IMR-90 (cell line): ENCODE measurements around the gene DOCK2. TPM values are rescaled to one million over a fixed set of nuclear protein-coding genes. Genes with fewer than 3 reads are reported as not detected.

Experiments
- ATAC-seq: fragments of 200-7000 bp; cut with Tn5 transposase; 2 replicates; pipeline ENCODE4 v1.9.1; 2020; ENCODE audit warnings: low read depth, mild to moderate bottlenecking, moderate library complexity
- BruUV-seq: library from RNA; stranded (reverse); fragments of 400-500 nt; replicated peaks from 2 replicates; lab custom pipeline; 2021; lab: Mats Ljungman, UMichigan
- CTCF ChIA-PET: fragments of 300-600 bp; formaldehyde crosslinking; extraction: SDS; loops from one replicate; lab custom pipeline; 2021; ENCODE audit warnings: antibody characterized with exemption; lab: Yijun Ruan, JAX
- POLR2A ChIA-PET: fragments of 300-600 bp; sonication (Branson Sonifier 250); formaldehyde crosslinking; loops from one replicate; lab custom pipeline; 2022; ENCODE audit warnings: antibody characterized with exemption; ENCODE audit not compliant: unreplicated experiment; lab: Charles Lee
- DNase-seq: peaks from one replicate; pipeline ENCODE4 v3.0.0; 2013
- H2AFZ ChIP-seq: replicated peaks from 2 replicates; pipeline ENCODE3; 2013; ENCODE audit warnings: low read length, mild to moderate bottlenecking; ENCODE audit not compliant: poor library complexity
- H2AK5ac ChIP-seq: 2 replicates; pipeline ENCODE4 v1.6.1; 2013; ENCODE audit warnings: low read depth, low read length, inconsistent platforms
- H2AK9ac ChIP-seq: replicated peaks from 2 replicates; pipeline ENCODE3; 2013; ENCODE audit warnings: mild to moderate bottlenecking, low read depth, low read length, moderate library complexity; ENCODE audit not compliant: poor library complexity
- H2BK120ac ChIP-seq: 2 replicates; pipeline ENCODE4 v1.6.1; 2013; ENCODE audit warnings: low read depth, low read length, inconsistent platforms
- H2BK15ac ChIP-seq: 3 replicates; pipeline ENCODE4 v1.6.1; 2013; ENCODE audit warnings: low read depth, low read length, inconsistent platforms
- H2BK20ac ChIP-seq: 2 replicates; pipeline ENCODE4 v1.6.1; 2013; ENCODE audit warnings: low read depth, mild to moderate bottlenecking, inconsistent platforms, low read length, moderate library complexity
- H2BK5ac ChIP-seq: 2 replicates; pipeline ENCODE4 v1.6.1; 2013; ENCODE audit warnings: mild to moderate bottlenecking, low read depth, low read length, inconsistent platforms; ENCODE audit not compliant: poor library complexity, severe bottlenecking
- H3K14ac ChIP-seq: replicated peaks from 2 replicates; pipeline ENCODE4 v1.6.1; 2013; ENCODE audit warnings: low read depth, low read length, inconsistent platforms
- H3K18ac ChIP-seq: 2 replicates; pipeline ENCODE4 v1.6.1; 2013; ENCODE audit warnings: low read depth, low read length, control low read depth
- H3K23ac ChIP-seq: 2 replicates; pipeline ENCODE4 v1.6.1; 2013; ENCODE audit warnings: low read depth, low read length, inconsistent platforms
- H3K27ac ChIP-seq: 2 replicates; pipeline ENCODE4 v1.5.1; 2013; ENCODE audit warnings: mild to moderate bottlenecking, control low read depth, low read length; ENCODE audit not compliant: insufficient read depth
- H3K27me3 ChIP-seq: 2 replicates; pipeline ENCODE4 v1.6.1; 2013; ENCODE audit warnings: low read length; ENCODE audit not compliant: control insufficient read depth, insufficient read depth
- H3K36me3 ChIP-seq: 2 replicates; pipeline ENCODE4 v1.6.1; 2013; ENCODE audit warnings: low read length, mixed read lengths; ENCODE audit not compliant: control insufficient read depth, insufficient read depth
- H3K4ac ChIP-seq: 2 replicates; pipeline ENCODE4 v1.6.1; 2013; ENCODE audit warnings: low read depth, low read length, inconsistent platforms
- H3K4me1 ChIP-seq: 2 replicates; pipeline ENCODE4 v1.6.1; 2013; ENCODE audit warnings: low read length, mixed read lengths; ENCODE audit not compliant: control insufficient read depth, insufficient read depth
- H3K4me2 ChIP-seq: 2 replicates; pipeline ENCODE4 v1.6.1; 2013; ENCODE audit warnings: low read depth, mild to moderate bottlenecking, control low read depth, low read length, moderate library complexity
- H3K4me3 ChIP-seq: 2 replicates; pipeline ENCODE4 v1.5.1; 2013; ENCODE audit warnings: low read depth, mild to moderate bottlenecking, control low read depth, low read length, moderate library complexity; ENCODE audit not compliant: insufficient read depth
- H3K56ac ChIP-seq: 2 replicates; pipeline ENCODE4 v1.6.1; 2013; ENCODE audit warnings: low read length, inconsistent platforms; ENCODE audit not compliant: insufficient read depth; ENCODE audit errors: extremely low read depth
- H3K79me1 ChIP-seq, 2 experiments: 2 replicates each; pipeline ENCODE4 v1.6.1; 2013; ENCODE audit warnings: low read length in 2 of 2, inconsistent platforms in 1 of 2, low read depth in 1 of 2
- H3K9ac ChIP-seq: 2 replicates; pipeline ENCODE4 v1.6.1; 2013; ENCODE audit warnings: low read depth, low read length, control low read depth
- H3K9me1 ChIP-seq: 2 replicates; pipeline ENCODE4 v1.6.1; 2013; ENCODE audit warnings: low read length, inconsistent platforms; ENCODE audit not compliant: insufficient read depth
- H3K9me3 ChIP-seq: 2 replicates; pipeline ENCODE4 v1.6.1; 2013; ENCODE audit warnings: low read length; ENCODE audit not compliant: control insufficient read depth, insufficient read depth
- H4K20me1 ChIP-seq: 2 replicates; pipeline ENCODE4 v1.6.1; 2013; ENCODE audit warnings: low read length, inconsistent platforms; ENCODE audit not compliant: insufficient read depth
- H4K5ac ChIP-seq: 2 replicates; pipeline ENCODE4 v1.6.1; 2013; ENCODE audit warnings: mild to moderate bottlenecking, low read depth, low read length, control low read depth
- H4K8ac ChIP-seq, 2 experiments: 2 replicates each; pipeline ENCODE4 v1.6.1; 2013; ENCODE audit warnings: low read depth in 2 of 2, low read length in 2 of 2, control low read depth in 1 of 2, inconsistent platforms in 1 of 2
- H4K91ac ChIP-seq: 2 replicates; pipeline ENCODE4 v1.6.1; 2013; ENCODE audit warnings: low read depth, low read length, inconsistent platforms; ENCODE audit not compliant: insufficient read depth
- POLR2A ChIP-seq: IDR thresholded peaks from 2 replicates; pipeline ENCODE4 v1.6.1; 2012; ENCODE audit warnings: mild to moderate bottlenecking, low read depth, low read length
- RCOR1 ChIP-seq: IDR thresholded peaks from 2 replicates; pipeline ENCODE4 v1.6.1; 2012; ENCODE audit warnings: mild to moderate bottlenecking, low read length, improper control_type of control experiment; ENCODE audit not compliant: insufficient replicate concordance
- RFX5 ChIP-seq: IDR thresholded peaks from 2 replicates; pipeline ENCODE4 v1.8.0; 2012; ENCODE audit warnings: low read depth, mild to moderate bottlenecking, low read length, moderate library complexity
- WGBS, 2 experiments: methylation state at CpG; one replicate each; pipeline versions ENCODE4 v1.1.5 to v1.1.7; 2013; ENCODE audit warnings: missing lambda C conversion rate in 2 of 2; ENCODE audit not compliant: insufficient read length in 1 of 2; ENCODE audit errors: extremely low coverage in 2 of 2; 5-methylcytosine and 5-hydroxymethylcytosine counted together
- dilution Hi-C: fragments of 300-500 bp; cut with HindIII; formaldehyde crosslinking; loops from one replicate; pipeline ENCODE4 v1.14.3; 2018; ENCODE audit warnings: low sequenced_read_pairs; ENCODE audit not compliant: unreplicated experiment
- in situ Hi-C: fragments of 300-500 bp; cut with MboI; formaldehyde crosslinking; loops from 3 replicates; pipeline ENCODE4 v1.14.3; 2019; ENCODE audit warnings: low sequenced_read_pairs, inconsistent platforms, mixed read lengths
- intact Hi-C: fragments of 100-400 bp; cut with micrococcal nuclease; formaldehyde crosslinking; loops from 2 replicates; pipeline ENCODE4 v1.10.0; 2022
- polyA plus RNA-seq, 3 experiments: library from polyadenylated mRNA; depleted of rRNA; stranded (reverse); fragments of >200 nt; gene quantifications; 2 replicates each; pipeline ENCODE4 v1.2.3, GENCODE V29; 2012; ENCODE audit warnings: low replicate concordance in 1 of 3
- total RNA-seq: library from RNA; depleted of rRNA; stranded (reverse); fragments of >200 nt; gene quantifications from 2 replicates; pipeline ENCODE4 v1.2.3, GENCODE V29; 2012
- TF ChIP-seq, protein P1 (sequence below): fragments of 150-350 bp; IDR thresholded peaks from 2 replicates; pipeline ENCODE4 v1.6.1; 2016; ENCODE audit warnings: low read depth, mild to moderate bottlenecking, low read length, moderate library complexity, borderline replicate concordance

The DOCK2 gene
- total and polyA plus RNA-seq, 2 of the 4 experiments (the other 2 are of a cell fraction), result 0.72 to 3.0 TPM

DNA sequence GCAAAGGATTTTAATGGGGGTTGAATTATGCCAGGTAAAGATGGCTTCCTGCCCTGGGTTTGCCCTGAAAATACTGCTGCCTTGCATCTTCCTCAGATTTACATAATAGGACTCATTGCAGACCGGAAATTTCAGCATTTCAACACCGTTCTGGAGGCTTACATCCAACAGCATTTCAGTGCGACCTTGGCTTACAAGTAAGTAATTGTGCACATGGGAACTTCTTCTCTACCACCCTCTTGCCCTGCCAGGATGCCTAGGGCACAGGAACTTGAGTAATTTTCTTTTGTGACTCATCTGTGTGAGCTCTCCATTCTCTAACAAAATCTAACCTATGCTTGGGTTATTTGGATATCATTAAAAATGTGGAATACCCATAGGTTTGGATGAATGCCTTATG is 80.2 kb downstream of the DOCK2 start:
- no peak overlapping the region for H2BK120ac ChIP-seq
- no peak overlapping the region for H3K27ac ChIP-seq
- 60% methylated on average over 1 of the region's 3 CpGs; no CpG with 5 or more reads in 1 of the 2 experiments for WGBS, 2 experiments
- no peak overlapping the region for H4K91ac ChIP-seq
- no peak overlapping the region for H3K4me3 ChIP-seq
- H3K4me1 ChIP-seq, result peaks cover 10% of the 10 kb centered on the region
- TF ChIP-seq, protein P1, sequence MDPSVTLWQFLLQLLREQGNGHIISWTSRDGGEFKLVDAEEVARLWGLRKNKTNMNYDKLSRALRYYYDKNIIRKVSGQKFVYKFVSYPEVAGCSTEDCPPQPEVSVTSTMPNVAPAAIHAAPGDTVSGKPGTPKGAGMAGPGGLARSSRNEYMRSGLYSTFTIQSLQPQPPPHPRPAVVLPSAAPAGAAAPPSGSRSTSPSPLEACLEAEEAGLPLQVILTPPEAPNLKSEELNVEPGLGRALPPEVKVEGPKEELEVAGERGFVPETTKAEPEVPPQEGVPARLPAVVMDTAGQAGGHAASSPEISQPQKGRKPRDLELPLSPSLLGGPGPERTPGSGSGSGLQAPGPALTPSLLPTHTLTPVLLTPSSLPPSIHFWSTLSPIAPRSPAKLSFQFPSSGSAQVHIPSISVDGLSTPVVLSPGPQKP, result no peak
- TF ChIP-seq RCOR1 (no peak), POLR2A (no peak), RFX5 (no peak)
- H3K9ac ChIP-seq, result no peak overlapping the region
- BruUV-seq, result no TSS peak
- CTCF ChIA-PET, result interaction anchor here (0.6 to 1.5 kb wide), 2 partner anchors 188 to 263 kb away, joined by 3 to 4 read pairs; partner anchors contain the start of gene INSYN2B
- H2AK9ac ChIP-seq, result no peak overlapping the region
- H4K8ac ChIP-seq, result no peak overlapping the region
- no peak overlapping the region; the same call in 1 of the 2 replicates for H3K23ac ChIP-seq
- ATAC-seq, result no peak
- POLR2A ChIA-PET, result no interaction called here
- no peak overlapping the region for H4K5ac ChIP-seq
- in situ Hi-C loops (no loop called here), intact Hi-C loops (loop anchor here (5.0 kb wide), 1 partner anchor 50 kb away; no protein-coding TSS in a partner anchor), dilution Hi-C loops (no loop called here)
- H4K20me1 ChIP-seq, result no peaks in the 10 kb centered on the region; the same call in 1 of the 2 replicates
- no peak overlapping the region for H2BK15ac ChIP-seq
- H2BK5ac ChIP-seq, result no peak overlapping the region
- no peaks in the 10 kb centered on the region for H3K79me1 ChIP-seq
- no peak overlapping the region; the same call in 1 of the 2 replicates for H2AK5ac ChIP-seq
- no peak overlapping the region for H3K4ac ChIP-seq
- peak; percentile 30 for DNase-seq
- H3K4me2 ChIP-seq, result no peak overlapping the region
- no peaks in the 10 kb centered on the region for H3K27me3 ChIP-seq
- H3K56ac ChIP-seq, result no peak overlapping the region
- H3K18ac ChIP-seq, result no peak overlapping the region
- H2AFZ ChIP-seq, result no peak overlapping the region
- no peak overlapping the region for H3K14ac ChIP-seq
- H3K9me1 ChIP-seq, result no peaks in the 10 kb centered on the region; the same call in none of the 2 replicates
- no peak overlapping the region; the same call in 1 of the 2 replicates for H2BK20ac ChIP-seq
- no peaks in the 10 kb centered on the region for H3K36me3 ChIP-seq
- no peaks in the 10 kb centered on the region; the same call in 1 of the 2 replicates for H3K9me3 ChIP-seq
